Measurements from ENCODE around the gene TGDS. TPM values are rescaled to one million over a fixed set of nuclear protein-coding genes. Genes with fewer than 3 reads are reported as not detected.

The TGDS gene
- total RNA-seq, 1 experiment from 2014 or later = 59.9 TPM

DNA sequence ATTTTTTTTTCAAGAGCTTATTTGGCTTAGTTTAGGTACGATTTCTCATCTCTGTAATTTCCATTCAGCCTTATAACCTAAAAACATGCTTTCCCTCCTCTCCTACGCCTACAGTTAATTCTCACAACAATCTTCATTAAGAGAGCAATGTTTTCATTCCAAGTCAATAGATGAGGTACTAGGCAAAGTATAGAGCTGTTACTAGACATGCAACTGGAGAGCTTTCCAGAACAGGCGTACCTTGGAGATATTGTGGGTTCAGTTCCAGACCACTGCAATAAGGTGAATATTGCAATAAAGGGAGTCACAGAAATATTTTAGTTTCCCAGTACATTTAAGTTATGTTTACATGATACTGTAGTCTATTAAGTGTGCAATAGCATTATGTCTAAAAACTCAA, 34.8 kb downstream of the TGDS start:
- in situ Hi-C loops (cut with HindIII; ENCODE audit: low pct_unique_long_range_greater_than_20kb, low sequenced_read_pairs) = no loop called here
- no peak for DNase-seq (ENCODE audit: low read depth, low spot score)

DNA sequence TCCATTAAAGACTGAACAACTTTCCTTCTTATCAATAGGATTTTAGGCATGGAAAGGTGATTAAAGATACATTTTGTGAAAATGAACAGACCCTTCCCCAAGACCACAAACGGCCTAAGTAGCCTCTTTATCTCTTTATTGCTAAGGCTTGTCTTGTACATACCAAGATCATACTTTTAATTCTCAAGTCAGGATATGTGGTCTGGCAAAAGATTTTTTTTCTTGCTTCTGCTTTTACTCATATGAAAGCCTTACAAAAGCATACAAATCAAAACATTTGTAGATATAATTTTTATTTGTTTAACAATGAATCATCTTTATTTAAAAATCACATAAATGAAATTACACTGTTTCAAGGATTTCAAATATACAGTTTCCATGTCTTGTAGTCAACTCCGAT, 35.8 kb downstream of the TGDS start:
- DNase-seq (ENCODE audit: low read depth, low spot score) = no peak
- in situ Hi-C loops (cut with HindIII; ENCODE audit: low pct_unique_long_range_greater_than_20kb, low sequenced_read_pairs) = no loop called here

DNA sequence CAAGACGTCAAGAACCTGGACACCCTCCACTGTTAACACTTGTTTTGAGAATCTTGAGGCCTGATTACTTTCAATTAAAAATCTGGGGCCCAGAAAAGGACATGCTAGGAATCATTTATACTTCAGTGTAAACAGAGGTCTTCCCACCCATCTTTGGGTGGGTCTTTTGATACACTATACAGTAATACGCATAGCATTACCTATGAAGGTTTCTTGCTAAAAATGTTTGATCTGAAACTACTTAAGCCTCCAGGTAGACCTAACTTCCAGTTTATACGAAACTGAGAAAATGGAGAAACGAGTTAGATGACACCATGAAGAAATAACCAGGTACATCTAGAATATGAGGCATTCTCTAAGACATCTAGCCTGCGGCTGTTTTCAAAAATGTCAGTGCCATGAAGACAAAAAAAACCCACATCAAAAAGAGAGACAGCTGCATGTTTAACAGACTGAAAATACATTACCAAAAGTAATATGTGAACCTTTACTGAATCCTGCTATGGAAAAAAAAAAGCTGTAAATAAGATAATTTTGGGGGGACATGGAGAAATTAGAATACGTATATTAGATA, 36.6 kb downstream of the TGDS start:
- in situ Hi-C loops (cut with HindIII; ENCODE audit: low pct_unique_long_range_greater_than_20kb, low sequenced_read_pairs) = no loop called here
- DNase-seq (ENCODE audit: low read depth, low spot score) = no peak

DNA sequence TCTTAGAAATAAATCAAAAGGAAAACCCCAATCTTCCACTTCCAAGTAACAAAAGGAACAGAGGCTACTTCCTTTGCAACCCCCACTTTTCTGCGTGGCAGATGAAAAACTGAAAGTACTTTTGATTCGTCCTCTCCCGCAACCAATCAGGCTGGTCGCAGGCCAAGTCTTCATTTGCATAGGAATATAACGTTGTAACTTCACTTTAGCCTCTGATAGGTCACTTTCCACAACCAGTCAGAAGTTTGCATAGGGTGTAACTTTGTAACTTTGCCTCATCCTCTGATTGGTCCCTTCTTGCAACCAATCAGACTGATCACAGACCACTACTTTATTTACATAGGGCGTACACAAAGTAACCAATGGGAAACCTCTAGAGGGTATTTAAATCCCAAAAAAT, 37.2 kb downstream of the TGDS start:
- in situ Hi-C loops (cut with HindIII; ENCODE audit: low pct_unique_long_range_greater_than_20kb, low sequenced_read_pairs) = no loop called here
- no peak for DNase-seq (ENCODE audit: low read depth, low spot score)

DNA sequence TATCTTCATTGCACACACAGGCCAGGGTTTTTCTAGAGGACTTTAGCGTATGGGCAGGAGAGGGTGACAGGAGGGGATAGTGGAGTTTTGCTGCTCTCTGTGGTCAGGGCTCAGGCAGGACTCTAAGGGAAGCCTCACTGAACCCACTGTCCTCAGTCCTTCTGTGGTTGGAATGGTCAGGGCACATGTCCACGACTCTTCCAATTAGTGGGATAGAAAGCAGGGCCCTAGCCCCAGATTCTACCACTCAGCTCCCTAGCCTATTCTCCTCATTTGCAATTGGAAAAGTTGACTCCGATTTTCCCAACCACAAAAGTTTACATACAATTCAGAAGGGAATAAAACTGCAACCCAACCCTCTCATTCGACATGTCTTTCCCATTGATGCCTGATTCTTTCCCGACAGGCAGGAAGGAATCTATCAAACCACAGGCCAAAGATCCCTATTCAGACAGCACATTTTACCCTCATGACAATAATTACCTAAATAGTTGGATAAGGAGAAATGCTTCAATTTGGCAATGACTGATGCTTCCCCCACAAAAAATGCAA, 38.2 kb downstream of the TGDS start:
- in situ Hi-C loops (cut with HindIII; ENCODE audit: low pct_unique_long_range_greater_than_20kb, low sequenced_read_pairs) = no loop called here
- peak; percentile 33 for DNase-seq (ENCODE audit: low read depth, low spot score)

DNA sequence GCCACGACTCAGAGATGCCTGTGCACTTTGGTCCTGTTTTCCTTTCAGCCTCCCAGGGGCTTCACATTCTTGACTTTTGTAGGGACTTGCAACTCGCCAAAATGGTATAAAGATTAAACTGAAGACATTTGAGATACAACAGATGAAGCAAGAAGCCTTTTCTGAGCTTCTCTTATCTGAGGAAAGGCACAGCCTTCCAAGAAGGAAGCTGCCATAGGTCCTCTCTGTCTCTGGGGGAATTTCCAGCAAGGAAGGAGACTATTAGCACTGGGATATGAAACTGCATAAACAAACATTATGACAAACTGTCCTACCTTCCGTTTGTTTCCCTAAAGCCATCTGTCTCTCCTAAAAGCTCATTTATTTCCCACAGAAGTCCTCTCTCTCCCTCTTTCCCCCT, 39.3 kb downstream of the TGDS start:
- in situ Hi-C loops (cut with HindIII; ENCODE audit: low pct_unique_long_range_greater_than_20kb, low sequenced_read_pairs) = no loop called here
- DNase-seq (ENCODE audit: low read depth, low spot score) = no peak

DNA sequence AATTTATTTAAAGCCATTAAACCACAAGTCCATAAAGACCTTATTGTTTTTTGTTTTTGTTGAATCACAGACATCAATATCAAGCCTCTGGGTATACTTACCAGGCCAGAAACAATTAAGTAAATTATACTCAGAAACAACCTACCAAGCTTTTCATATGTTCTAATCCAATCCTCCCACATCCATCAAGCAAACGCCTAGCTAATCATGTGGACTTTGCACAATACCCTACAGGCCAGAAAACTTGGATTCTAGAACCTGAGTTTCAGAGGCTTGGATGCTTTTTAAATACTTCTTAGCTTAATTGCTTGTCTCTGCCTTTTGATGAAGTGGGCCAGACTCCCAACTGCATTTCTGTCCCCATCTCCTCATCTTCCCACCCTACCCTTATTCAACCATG, 39.9 kb downstream of the TGDS start:
- in situ Hi-C loops (cut with HindIII; ENCODE audit: low pct_unique_long_range_greater_than_20kb, low sequenced_read_pairs) = no loop called here
- peak; percentile 78 for DNase-seq (ENCODE audit: low read depth, low spot score)

DNA sequence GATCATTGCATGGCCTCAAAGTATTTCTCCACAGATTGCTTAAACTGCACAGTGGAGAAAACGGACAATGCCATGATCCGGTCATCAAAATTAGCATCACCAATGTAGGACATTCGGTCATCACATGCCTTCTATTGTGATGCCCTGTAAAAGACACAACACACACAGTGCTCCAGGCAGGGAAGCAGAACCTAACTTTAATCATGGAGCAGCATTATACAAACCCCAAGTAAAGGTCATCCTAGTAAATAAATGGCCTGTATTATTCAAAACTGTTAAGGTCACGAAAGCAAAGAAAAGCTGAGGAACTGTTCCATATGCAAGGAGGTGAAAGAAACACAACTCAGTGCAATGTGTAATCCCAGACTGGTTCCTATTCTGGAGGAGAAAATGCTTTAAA, 42.2 kb downstream of the TGDS start:
- DNase-seq (ENCODE audit: low read depth, low spot score) = peak; percentile 68
- in situ Hi-C loops (cut with HindIII; ENCODE audit: low pct_unique_long_range_greater_than_20kb, low sequenced_read_pairs) = no loop called here

DNA sequence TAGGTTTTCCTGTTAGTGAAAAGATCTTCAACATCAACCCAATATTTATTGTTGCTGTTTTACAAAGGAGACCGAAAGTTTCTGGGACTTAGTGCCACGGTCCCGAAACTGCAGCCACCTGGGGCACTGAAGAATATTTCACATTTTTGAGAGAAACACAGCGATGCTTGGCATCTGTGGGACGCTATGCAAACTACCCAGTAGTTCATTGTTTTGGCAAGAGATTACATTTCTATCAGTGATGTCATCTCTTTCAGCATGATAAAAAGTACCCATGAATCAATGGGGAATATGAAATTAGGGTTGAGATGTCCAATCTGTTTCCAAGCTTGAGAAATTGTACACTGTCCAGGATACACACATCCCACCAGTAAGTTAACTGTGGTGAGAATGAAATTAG, 43.9 kb downstream of the TGDS start:
- no peak for DNase-seq (ENCODE audit: low read depth, low spot score)
- in situ Hi-C loops (cut with HindIII; ENCODE audit: low pct_unique_long_range_greater_than_20kb, low sequenced_read_pairs) = no loop called here

DNA sequence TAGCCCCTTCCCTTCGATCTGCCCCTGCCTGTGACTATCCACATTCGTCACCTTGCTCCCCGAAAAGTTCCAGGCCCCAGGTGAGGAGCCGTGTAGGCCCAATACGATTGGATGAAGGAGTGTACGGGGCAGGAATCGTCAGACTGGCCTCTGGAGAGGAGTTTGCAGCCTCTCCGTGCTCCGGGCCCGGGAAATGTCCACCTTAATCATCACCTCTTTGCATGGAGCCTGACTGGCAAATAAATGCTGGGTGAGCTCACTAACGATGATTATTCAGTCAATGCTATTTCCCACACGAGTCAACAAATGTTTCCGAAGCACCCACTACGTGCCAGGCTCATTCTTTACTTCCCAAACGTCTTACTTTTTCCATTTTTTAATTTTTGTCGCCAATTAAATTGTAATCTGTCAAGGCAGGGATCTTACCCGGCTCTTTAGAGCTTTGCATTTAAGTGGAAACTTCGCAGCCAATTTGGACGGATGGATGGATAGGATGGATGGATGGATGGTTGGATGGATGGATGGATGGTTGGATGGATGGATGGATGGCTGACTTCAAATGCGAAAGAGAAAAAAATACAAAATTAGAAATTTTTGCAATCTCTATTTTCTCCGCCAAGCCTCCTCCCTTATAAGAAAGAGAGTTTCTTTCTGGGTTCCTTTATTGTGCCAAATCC, 45.8 kb downstream of the TGDS start:
- DNase-seq (ENCODE audit: low read depth, low spot score) = no peak
- in situ Hi-C loops (cut with HindIII; ENCODE audit: low pct_unique_long_range_greater_than_20kb, low sequenced_read_pairs) = no loop called here

DNA sequence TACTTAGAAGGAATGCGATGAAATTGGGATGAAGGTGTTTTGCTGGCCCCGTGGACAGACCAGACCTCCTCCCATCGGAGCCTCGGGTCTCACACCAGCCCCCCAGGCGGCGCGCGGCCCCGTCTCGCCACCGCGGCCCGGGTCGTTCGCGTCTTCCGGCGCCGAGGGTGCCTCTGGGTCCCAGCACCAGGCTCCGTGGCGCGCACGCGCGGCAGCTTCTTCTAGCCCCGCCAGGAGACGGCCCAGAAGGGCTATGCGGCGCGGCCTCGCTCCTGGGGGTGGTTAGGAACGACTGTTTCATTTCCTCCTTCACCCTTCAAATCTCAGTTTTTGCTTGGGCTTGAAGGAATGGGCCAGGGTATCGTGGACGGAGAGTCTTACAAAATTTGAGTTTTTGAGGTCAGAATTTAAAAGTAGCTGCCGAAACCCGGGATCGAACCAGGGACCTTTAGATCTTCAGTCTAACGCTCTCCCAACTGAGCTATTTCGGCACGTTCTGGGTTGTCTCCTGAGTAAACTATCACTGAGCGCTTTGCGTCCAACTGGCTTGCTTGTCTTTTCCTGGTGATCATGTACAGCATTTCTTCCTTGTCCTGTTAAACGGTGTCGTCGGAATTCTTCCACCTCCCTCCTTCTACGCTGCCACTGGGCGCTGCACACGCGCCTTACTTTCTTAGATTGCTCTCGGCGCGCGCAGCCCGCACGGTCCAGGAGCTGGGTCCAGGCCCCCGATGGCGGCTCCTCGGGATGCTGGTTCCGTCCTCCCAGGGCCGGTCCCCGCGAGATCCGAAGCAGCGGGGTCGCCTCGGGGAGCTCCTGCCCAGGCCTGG, 46.5 kb downstream of the TGDS start:
- DNase-seq (ENCODE audit: low read depth, low spot score) = peak; percentile 84
- in situ Hi-C loops (cut with HindIII; ENCODE audit: low pct_unique_long_range_greater_than_20kb, low sequenced_read_pairs) = no loop called here

DNA sequence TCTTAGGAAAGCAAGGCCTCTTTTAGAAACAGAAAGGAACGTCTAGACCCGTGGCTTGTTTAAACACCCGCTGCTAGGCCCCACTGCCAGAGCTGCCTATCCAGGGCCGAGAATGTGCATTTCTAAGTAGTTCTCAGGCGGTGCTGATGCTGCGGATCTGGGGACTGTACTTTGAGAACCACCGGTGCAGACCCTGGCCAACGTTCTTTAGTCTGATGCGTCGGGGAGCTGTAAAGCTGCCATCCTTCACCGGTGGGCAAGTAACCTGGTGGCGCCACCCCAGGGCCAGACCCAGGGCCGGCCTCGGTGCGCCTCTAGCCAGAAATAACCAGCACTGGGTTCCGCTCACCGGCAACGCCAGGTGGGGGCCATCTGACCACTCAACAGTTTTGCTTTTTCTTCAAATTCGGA, 47.1 kb downstream of the TGDS start:
- in situ Hi-C loops (cut with HindIII; ENCODE audit: low pct_unique_long_range_greater_than_20kb, low sequenced_read_pairs) = no loop called here

DNA sequence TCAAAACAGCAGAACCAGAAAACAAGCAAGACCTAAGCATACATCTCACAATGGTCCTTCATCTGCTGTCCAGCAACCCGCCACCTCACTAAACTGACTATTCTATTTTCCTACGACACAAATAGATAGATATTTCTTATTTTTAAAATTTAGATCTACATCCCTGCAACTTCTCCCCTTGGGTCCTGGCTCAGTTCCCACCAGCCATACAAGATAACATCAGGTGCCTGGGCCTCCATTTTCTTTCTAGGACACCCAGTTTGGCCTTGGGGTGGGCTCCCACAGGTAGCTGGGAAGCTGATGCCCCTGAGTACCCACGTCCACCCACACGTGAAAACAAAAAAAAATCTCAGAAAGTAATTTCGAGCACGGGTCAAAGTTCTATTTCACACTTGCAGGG, 47.6 kb downstream of the TGDS start:
- in situ Hi-C loops (cut with HindIII; ENCODE audit: low pct_unique_long_range_greater_than_20kb, low sequenced_read_pairs) = no loop called here
- DNase-seq (ENCODE audit: low read depth, low spot score) = no peak

More for the DNA sequence above, 47.1 kb downstream of the TGDS start:
- no peak for DNase-seq (ENCODE audit: low read depth, low spot score)

DNA sequence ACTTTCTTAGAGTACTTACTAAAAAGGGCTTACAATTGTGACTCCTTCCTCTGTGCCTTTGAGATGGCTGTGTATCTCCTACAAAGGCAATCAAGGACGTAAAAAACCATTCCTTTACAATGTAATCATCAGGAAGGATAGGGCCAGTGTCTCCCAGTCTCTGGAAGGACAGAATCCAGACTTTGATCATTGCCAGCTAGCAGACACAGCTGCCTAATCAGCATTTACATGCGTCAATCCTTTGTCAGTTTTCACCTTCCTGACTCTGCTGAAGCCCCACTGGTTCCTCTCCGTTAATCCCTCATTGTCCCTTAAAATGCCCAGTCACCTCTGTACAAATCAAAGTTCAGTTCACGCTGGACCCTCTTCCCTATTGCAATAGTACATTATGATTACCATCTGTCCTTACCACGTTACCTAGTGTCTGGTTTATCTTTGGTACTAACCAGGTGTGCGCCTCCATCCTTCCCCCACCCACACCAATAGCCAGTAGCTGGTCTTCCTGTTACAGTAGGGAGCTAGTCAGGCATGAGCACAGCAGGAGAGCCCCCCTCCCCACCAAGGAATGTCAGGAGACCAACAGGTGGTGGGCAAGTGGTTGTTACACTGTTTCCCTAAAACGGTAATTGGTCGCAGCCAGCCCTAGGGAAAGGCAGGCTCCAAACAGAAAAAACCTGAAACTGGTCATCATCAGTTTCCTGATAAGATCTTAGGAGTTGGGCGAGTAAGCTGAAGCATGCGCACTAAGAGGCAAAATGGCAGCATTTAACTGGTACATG, 49.7 kb downstream of the TGDS start:
- in situ Hi-C loops (cut with HindIII; ENCODE audit: low pct_unique_long_range_greater_than_20kb, low sequenced_read_pairs) = no loop called here
- DNase-seq (ENCODE audit: low read depth, low spot score) = no peak

DNA sequence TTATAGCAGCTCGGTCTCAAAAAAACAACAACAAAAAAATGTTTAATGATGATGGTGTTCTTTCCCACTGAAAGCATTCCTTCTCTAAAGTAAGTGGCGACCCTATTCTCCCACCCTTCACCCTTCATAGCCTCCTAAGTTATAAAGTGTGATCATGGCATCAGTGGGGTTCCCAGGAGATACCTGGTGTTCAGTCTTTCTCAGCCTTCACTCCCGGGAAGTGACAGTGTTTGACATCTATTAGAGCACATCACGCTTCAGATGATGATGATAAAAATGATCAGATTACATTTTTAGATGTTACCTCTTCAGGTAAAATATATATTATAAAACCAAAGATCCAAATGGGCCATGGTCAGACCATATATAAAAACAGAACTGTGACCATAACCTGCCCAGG, 51.0 kb downstream of the TGDS start:
- in situ Hi-C loops (cut with HindIII; ENCODE audit: low pct_unique_long_range_greater_than_20kb, low sequenced_read_pairs) = no loop called here

DNA sequence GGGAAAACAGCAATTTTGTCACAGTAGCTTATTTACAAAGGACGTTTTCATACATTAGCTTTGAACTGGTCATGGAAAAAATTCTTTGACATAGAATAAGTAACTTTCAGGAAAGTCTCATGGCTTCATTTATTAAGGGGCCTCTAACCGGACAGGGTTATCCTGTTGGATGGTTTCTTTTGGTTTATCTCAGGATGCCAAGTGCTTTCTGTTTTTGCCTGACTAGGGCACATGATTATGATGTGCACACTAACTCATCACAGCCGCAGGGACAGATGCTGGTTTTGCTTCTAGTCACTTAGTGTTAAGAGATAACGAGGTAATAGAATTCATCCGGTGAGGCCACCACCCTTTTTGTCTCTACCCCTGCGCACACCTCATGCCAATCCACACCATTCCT, 53.0 kb downstream of the TGDS start:
- peak; percentile 66 for DNase-seq (ENCODE audit: low read depth, low spot score)
- in situ Hi-C loops (cut with HindIII; ENCODE audit: low pct_unique_long_range_greater_than_20kb, low sequenced_read_pairs) = no loop called here

More for the DNA sequence above, 51.0 kb downstream of the TGDS start:
- no peak for DNase-seq (ENCODE audit: low read depth, low spot score)

DNA sequence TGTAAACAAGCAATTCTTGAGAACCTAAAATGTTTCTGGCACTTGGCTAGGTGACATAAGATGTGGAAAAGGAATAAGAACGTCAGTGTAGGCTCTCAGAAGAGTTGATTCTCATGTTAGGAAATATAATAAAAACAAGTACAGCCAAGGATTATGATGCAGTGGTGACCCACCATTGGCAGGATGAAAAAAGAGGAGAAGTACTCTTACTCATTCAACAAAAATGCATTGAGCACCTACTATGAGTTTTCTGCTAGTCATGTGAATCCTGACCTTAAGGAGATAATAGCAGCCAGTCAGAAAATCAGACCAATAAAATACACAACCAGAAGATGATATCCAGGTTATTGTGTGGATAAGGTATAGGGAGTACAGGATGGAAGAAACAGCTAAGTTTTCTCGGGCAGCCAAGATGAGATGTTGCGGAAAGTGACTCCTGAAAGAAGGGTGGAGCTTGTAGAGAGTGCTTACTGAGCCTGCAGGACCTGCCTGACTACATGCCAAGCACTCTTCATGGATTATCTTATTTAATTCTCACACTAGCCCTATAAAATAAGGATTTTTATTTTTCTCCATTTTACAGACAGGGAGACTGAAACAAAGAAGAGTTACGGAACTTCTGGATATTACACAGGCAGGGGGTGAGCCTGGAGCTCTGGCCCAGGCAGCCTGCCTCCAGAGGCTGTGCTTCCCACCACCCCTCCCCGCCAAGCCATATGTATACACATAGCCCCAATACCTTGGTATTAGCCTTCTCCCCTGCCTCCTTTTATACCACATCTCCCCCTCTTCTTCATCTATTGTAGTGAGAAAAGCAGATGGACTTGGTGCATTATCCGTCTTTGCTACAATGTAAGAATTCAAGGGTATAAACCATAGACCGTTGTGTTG, 58.0 kb downstream of the TGDS start:
- in situ Hi-C loops (cut with HindIII; ENCODE audit: low pct_unique_long_range_greater_than_20kb, low sequenced_read_pairs) = no loop called here
- DNase-seq (ENCODE audit: low read depth, low spot score) = no peak

Measured in SK-MEL-5 (cell line).